Measurements from ENCODE around the gene KLC3. TPM values are rescaled to one million over a fixed set of nuclear protein-coding genes. Genes with fewer than 3 reads are reported as not detected.

KLC3 gene
- total RNA-seq, 1 experiment from 2014 or later: 0.37 TPM

- Histone ChIP-seq H3K27ac (no peak overlapping the region), H3K4me1 (replicated peaks) (no peaks in the 10 kb centered on the region), H3K9me3 (replicated peaks) (0 out of 2 replicates have a peak, but pooled peaks cover 3% of the 10 kb centered on the region), H3K27me3 (replicated peaks) (no peaks in the 10 kb centered on the region; the same call in 1 of the 2 replicates), H3K4me3 (no peak overlapping the region), H3K36me3 (peaks cover 35% of the 10 kb centered on the region)
- no peak for DNase-seq (ENCODE audit: low read depth in 1 of 2, low spot score in 2 of 2)
Measured at GRCh38 chr19:45347570-45348366, 7.2 kb downstream of the KLC3 start.

GRCh38 chr19:45348367-45349125 is 8.0 kb downstream of the KLC3 start:
- Histone ChIP-seq H3K27ac (no peak overlapping the region), H3K4me3 (no peak overlapping the region), H3K36me3 (peaks cover 43% of the 10 kb centered on the region), H3K9me3 (replicated peaks) (0 out of 2 replicates have a peak, but pooled peaks cover 3% of the 10 kb centered on the region), H3K4me1 (replicated peaks) (no peaks in the 10 kb centered on the region), H3K27me3 (replicated peaks) (no peaks in the 10 kb centered on the region; the same call in 1 of the 2 replicates)
- DNase-seq (ENCODE audit: low read depth in 1 of 2, low spot score in 2 of 2): no peak

- H3K27me3 ChIP-seq (replicated peaks): no peaks in the 10 kb centered on the region; the same call in 1 of the 2 replicates
- DNase-seq (ENCODE audit: low read depth in 1 of 2, low spot score in 2 of 2): no peak
- no peak overlapping the region for H3K27ac ChIP-seq
- H3K36me3 ChIP-seq: peaks cover 48% of the 10 kb centered on the region
- no peaks in the 10 kb centered on the region for H3K4me1 ChIP-seq (replicated peaks)
- no peak overlapping the region for H3K4me3 ChIP-seq
- H3K9me3 ChIP-seq (replicated peaks): 0 out of 2 replicates have a peak, but pooled peaks cover 3% of the 10 kb centered on the region
Measured at GRCh38 chr19:45349126-45349415, 8.5 kb downstream of the KLC3 start.

- Histone ChIP-seq H3K36me3 (peaks cover 52% of the 10 kb centered on the region), H3K27ac (no peak overlapping the region), H3K9me3 (replicated peaks) (0 out of 2 replicates have a peak, but pooled peaks cover 3% of the 10 kb centered on the region), H3K27me3 (replicated peaks) (no peaks in the 10 kb centered on the region; the same call in 1 of the 2 replicates), H3K4me1 (replicated peaks) (no peaks in the 10 kb centered on the region), H3K4me3 (no peak overlapping the region)
- DNase-seq (ENCODE audit: low read depth in 1 of 2, low spot score in 2 of 2): no peak
Measured at GRCh38 chr19:45349430-45349941, 8.9 kb downstream of the KLC3 start.

GRCh38 chr19:45350477-45351058 is 10.0 kb downstream of the KLC3 start:
- H3K4me1 ChIP-seq (replicated peaks): no peaks in the 10 kb centered on the region
- no peaks in the 10 kb centered on the region; the same call in 1 of the 2 replicates for H3K27me3 ChIP-seq (replicated peaks)
- no peak overlapping the region for H3K27ac ChIP-seq
- peaks cover 63% of the 10 kb centered on the region for H3K36me3 ChIP-seq
- DNase-seq (ENCODE audit: low read depth in 1 of 2, low spot score in 2 of 2): no peak
- H3K9me3 ChIP-seq (replicated peaks): 0 out of 2 replicates have a peak, but pooled peaks cover 3% of the 10 kb centered on the region
- H3K4me3 ChIP-seq: no peak overlapping the region

GRCh38 chr19:45351401-45351952 is 10.9 kb downstream of the KLC3 start:
- H3K4me1 ChIP-seq (replicated peaks): no peaks in the 10 kb centered on the region
- H3K36me3 ChIP-seq: peaks cover 72% of the 10 kb centered on the region
- DNase-seq (ENCODE audit: low read depth in 1 of 2, low spot score in 2 of 2): no peak
- no peak overlapping the region for H3K4me3 ChIP-seq
- no peaks in the 10 kb centered on the region; the same call in 1 of the 2 replicates for H3K27me3 ChIP-seq (replicated peaks)
- H3K27ac ChIP-seq: no peak overlapping the region
- H3K9me3 ChIP-seq (replicated peaks): 0 out of 2 replicates have a peak, but pooled peaks cover 3% of the 10 kb centered on the region

- peaks cover 78% of the 10 kb centered on the region for H3K36me3 ChIP-seq
- H3K27me3 ChIP-seq (replicated peaks): no peaks in the 10 kb centered on the region
- H3K4me1 ChIP-seq (replicated peaks): no peaks in the 10 kb centered on the region
- H3K9me3 ChIP-seq (replicated peaks): 0 out of 2 replicates have a peak, but pooled peaks cover 3% of the 10 kb centered on the region
- H3K4me3 ChIP-seq: no peak overlapping the region
- no peak for DNase-seq (ENCODE audit: low read depth in 1 of 2, low spot score in 2 of 2)
- no peak overlapping the region for H3K27ac ChIP-seq
Measured at GRCh38 chr19:45352062-45352461, 11.5 kb downstream of the KLC3 start.

GRCh38 chr19:45352471-45352870 is 11.9 kb downstream of the KLC3 start:
- Histone ChIP-seq H3K4me1 (replicated peaks) (no peaks in the 10 kb centered on the region), H3K36me3 (peaks cover 82% of the 10 kb centered on the region)
- no peak for DNase-seq (ENCODE audit: low read depth in 1 of 2, low spot score in 2 of 2)

GRCh38 chr19:45352914-45353796 is 12.6 kb downstream of the KLC3 start:
- Histone ChIP-seq H3K4me3 (no peak overlapping the region), H3K27ac (no peak overlapping the region), H3K36me3 (peaks cover 89% of the 10 kb centered on the region), H3K9me3 (replicated peaks) (0 out of 2 replicates have a peak, but pooled peaks cover 3% of the 10 kb centered on the region), H3K4me1 (replicated peaks) (no peaks in the 10 kb centered on the region), H3K27me3 (replicated peaks) (no peaks in the 10 kb centered on the region)
- no peak for DNase-seq (ENCODE audit: low read depth in 1 of 2, low spot score in 2 of 2)

More at GRCh38 chr19:45352471-45352870, 11.9 kb downstream of the KLC3 start:
- H3K4me3 ChIP-seq: no peak overlapping the region
- 0 out of 2 replicates have a peak, but pooled peaks cover 3% of the 10 kb centered on the region for H3K9me3 ChIP-seq (replicated peaks)
- H3K27me3 ChIP-seq (replicated peaks): no peaks in the 10 kb centered on the region
- H3K27ac ChIP-seq: no peak overlapping the region

- H3K27me3 ChIP-seq (replicated peaks): no peaks in the 10 kb centered on the region
- H3K4me3 ChIP-seq: no peak overlapping the region
- H3K36me3 ChIP-seq: peaks cover 97% of the 10 kb centered on the region
- H3K4me1 ChIP-seq (replicated peaks): no peaks in the 10 kb centered on the region
- no peak overlapping the region for H3K27ac ChIP-seq
- 0 out of 2 replicates have a peak, but pooled peaks cover 3% of the 10 kb centered on the region for H3K9me3 ChIP-seq (replicated peaks)
- DNase-seq (ENCODE audit: low read depth in 1 of 2, low spot score in 2 of 2): no peak
Measured at GRCh38 chr19:45354241-45354842, 13.8 kb downstream of the KLC3 start.

- peaks cover 93% of the 10 kb centered on the region for H3K36me3 ChIP-seq
- no peaks in the 10 kb centered on the region for H3K27me3 ChIP-seq (replicated peaks)
- no peak overlapping the region for H3K27ac ChIP-seq
Measured at GRCh38 chr19:45355402-45355801, 14.9 kb downstream of the KLC3 start.

GRCh38 chr19:45355910-45356309 is 15.4 kb downstream of the KLC3 start:
- no peak overlapping the region for H3K4me3 ChIP-seq
- no peaks in the 10 kb centered on the region for H3K9me3 ChIP-seq (replicated peaks)
- DNase-seq (ENCODE audit: low read depth in 1 of 2, low spot score in 2 of 2): no peak
- no peaks in the 10 kb centered on the region for H3K4me1 ChIP-seq (replicated peaks)
- H3K27ac ChIP-seq: no peak overlapping the region
- no peaks in the 10 kb centered on the region for H3K27me3 ChIP-seq (replicated peaks)
- peaks cover 93% of the 10 kb centered on the region for H3K36me3 ChIP-seq

More at GRCh38 chr19:45355402-45355801, 14.9 kb downstream of the KLC3 start:
- DNase-seq (ENCODE audit: low read depth in 1 of 2, low spot score in 2 of 2): no peak
- no peaks in the 10 kb centered on the region for H3K9me3 ChIP-seq (replicated peaks)
- no peak overlapping the region for H3K4me3 ChIP-seq
- H3K4me1 ChIP-seq (replicated peaks): no peaks in the 10 kb centered on the region
